ENCODE results near the gene HLA-DQA1. TPM values are rescaled to one million over a fixed set of nuclear protein-coding genes. Genes with fewer than 3 reads are reported as not detected.

Gene HLA-DQA1
- total and polyA plus RNA-seq, 10 of the 15 experiments (the other 5 are each of a cell fraction or from before 2014, with no cell fraction given): 289 to 1,769 (median 460) TPM

DNA sequence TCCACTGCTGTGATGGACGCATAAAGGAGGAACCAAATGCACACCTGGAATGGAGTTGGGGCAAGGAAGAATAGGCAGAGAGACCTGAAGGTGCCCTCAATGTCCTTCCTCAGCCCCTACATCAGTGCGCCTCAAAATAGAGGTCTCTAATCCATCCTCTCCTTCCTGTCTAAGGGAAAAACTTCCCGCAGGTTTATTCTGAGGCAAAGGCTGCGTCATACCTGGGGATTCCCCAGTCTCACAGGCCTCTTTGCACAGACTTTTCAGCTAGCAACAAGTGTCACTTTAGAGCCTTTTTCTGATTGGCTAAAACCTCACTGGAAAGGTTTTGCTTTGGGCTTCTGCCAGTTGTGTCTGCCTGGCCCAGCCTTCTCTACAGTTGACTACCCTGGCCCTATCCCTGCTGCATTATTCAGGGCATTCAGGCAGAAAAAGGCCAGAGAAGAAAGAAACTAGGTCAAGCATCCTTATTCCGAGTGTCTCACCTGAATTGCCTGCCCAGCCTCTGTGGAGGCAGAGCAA lies 31.1 kb downstream of the HLA-DQA1 start (continued):
- no peak for TF ChIP-seq KLF5 (IDR thresholded peaks at IDR 0.05; ENCODE audit: partially characterized antibody)

DNA sequence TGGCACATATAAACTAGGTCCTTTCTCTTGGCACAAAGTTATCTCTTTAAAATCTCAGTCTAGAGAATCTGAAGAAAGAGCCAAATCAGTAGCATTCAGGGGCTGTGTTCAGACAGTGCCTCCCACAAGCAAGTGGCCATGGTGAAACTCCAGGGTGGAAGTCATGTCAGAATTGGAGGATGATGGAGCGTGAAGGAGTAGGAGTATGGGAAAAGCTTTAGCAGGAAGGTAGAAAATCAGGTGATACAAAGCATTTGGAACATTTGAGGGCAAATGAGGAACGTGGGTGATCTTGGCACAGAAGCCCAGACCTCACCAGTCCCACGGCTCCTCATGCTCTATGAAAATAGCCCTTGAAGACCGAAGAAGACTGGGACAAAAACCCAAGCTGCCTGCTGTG lies 32.0 kb downstream of the HLA-DQA1 start:
- peak overlapping the region; percentile 92 for H3K27ac ChIP-seq (ENCODE audit: control insufficient read depth, insufficient read depth)
- BruUV-seq (replicated peaks): no TSS peak
- intact Hi-C loops (cut with micrococcal nuclease; ENCODE audit: unreplicated experiment): loop anchor here (2.0 to 5.0 kb wide), 2 partner anchors 16 to 47 kb away; no protein-coding TSS in a partner anchor
- CTCF ChIA-PET: interaction anchor here (0.8 to 2.2 kb wide), 3 partner anchors 9 to 237 kb away, joined by 3 to 16 read pairs (median 4); no protein-coding TSS in a partner anchor
- FAIRE-seq (peak; percentile 54), DNase-seq (ENCODE audit: low read depth, low spot score) (no peak), ATAC-seq (no peak)
- no peaks in the 10 kb centered on the region for H3K36me3 ChIP-seq (ENCODE audit: control insufficient read depth in 2 of 2, insufficient read depth in 2 of 2, low read length in 1 of 2)
- SMC1A ChIA-PET (ENCODE audit: uncharacterized antibody, unreplicated experiment): interaction anchor here (1.1 to 5.7 kb wide), 10 partner anchors 9 to 426 kb away, joined by 3 to 94 read pairs (median 5); partner anchors contain the start of genes HLA-DRA and HLA-DRB1
- TF ChIP-seq IKZF2 (IDR thresholded peaks at IDR 0.05) (no peak), YBX1 (IDR thresholded peaks at IDR 0.05) (no peak), POLR2AphosphoS5 (IDR thresholded peaks at IDR 0.05; ENCODE audit: low read length) (peak; percentile 63), SMC3 (IDR thresholded peaks at IDR 0.05; ENCODE audit: borderline replicate concordance, low read length) (no peak), CHD1 (IDR thresholded peaks at IDR 0.05; ENCODE audit: low read depth, low read length) (no peak), SREBF2 (IDR thresholded peaks at IDR 0.05; ENCODE audit: low read length) (no peak)
- TF ChIP-seq, protein P1, sequence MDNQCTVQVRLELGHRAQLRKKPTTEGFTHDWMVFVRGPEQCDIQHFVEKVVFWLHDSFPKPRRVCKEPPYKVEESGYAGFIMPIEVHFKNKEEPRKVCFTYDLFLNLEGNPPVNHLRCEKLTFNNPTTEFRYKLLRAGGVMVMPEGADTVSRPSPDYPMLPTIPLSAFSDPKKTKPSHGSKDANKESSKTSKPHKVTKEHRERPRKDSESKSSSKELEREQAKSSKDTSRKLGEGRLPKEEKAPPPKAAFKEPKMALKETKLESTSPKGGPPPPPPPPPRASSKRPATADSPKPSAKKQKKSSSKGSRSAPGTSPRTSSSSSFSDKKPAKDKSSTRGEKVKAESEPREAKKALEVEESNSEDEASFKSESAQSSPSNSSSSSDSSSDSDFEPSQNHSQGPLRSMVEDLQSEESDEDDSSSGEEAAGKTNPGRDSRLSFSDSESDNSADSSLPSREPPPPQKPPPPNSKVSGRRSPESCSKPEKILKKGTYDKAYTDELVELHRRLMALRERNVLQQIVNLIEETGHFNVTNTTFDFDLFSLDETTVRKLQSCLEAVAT (IDR thresholded peaks at IDR 0.05): peak; percentile 16; the same call in 1 of the 2 replicates
- TF ChIP-seq, protein P2, sequence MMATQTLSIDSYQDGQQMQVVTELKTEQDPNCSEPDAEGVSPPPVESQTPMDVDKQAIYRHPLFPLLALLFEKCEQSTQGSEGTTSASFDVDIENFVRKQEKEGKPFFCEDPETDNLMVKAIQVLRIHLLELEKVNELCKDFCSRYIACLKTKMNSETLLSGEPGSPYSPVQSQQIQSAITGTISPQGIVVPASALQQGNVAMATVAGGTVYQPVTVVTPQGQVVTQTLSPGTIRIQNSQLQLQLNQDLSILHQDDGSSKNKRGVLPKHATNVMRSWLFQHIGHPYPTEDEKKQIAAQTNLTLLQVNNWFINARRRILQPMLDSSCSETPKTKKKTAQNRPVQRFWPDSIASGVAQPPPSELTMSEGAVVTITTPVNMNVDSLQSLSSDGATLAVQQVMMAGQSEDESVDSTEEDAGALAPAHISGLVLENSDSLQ (IDR thresholded peaks at IDR 0.05): no peak
- 87% methylated on average over 4 of the region's 4 CpGs for WGBS (ENCODE audit: insufficient coverage, insufficient replicate concordance, low lambda C conversion rate, missing lambda C conversion rate)
- POLR2A ChIA-PET: interaction anchor here (0.7 to 11.5 kb wide), 14 partner anchors 8 to 233 kb away, joined by 3 to 168 read pairs (median 6); partner anchors contain the start of genes HLA-DQA1 and HLA-DRA
- in situ Hi-C loops (cut with MboI): loop anchor here (5.0 kb wide), 1 partner anchor 93 kb away; the partner anchor contains the start of gene HLA-DQB2
- no peak overlapping the region for H2AFZ ChIP-seq (ENCODE audit: control insufficient read depth, low read depth, low read length)
- RAD21 ChIA-PET (ENCODE audit: unreplicated experiment): interaction anchor here (0.8 to 2.7 kb wide), 9 partner anchors 11 to 234 kb away, joined by 3 to 14 read pairs (median 4); partner anchors contain the start of gene HLA-DQA1
- peaks cover 11% of the 10 kb centered on the region for H3K9me3 ChIP-seq (replicated peaks; ENCODE audit: control insufficient read depth, insufficient read depth, low read length)
- no peak overlapping the region for H3K4me3 ChIP-seq
- H3K4me2 ChIP-seq (ENCODE audit: control insufficient read depth, insufficient read depth): no peak overlapping the region
- no peak overlapping the region for H3K9ac ChIP-seq (ENCODE audit: control insufficient read depth, insufficient read depth, low read length)
- H3K27me3 ChIP-seq (replicated peaks in 1 of 2; ENCODE audit: control insufficient read depth in 2 of 2, insufficient read depth in 2 of 2, low read length in 1 of 2): no peaks in the 10 kb centered on the region
- peaks cover 26% of the 10 kb centered on the region for H3K79me2 ChIP-seq (ENCODE audit: control insufficient read depth, insufficient read depth, low read length)
- peaks cover 22% of the 10 kb centered on the region for H3K4me1 ChIP-seq (ENCODE audit: control insufficient read depth, insufficient read depth, low read length)
- no peaks in the 10 kb centered on the region for H4K20me1 ChIP-seq (ENCODE audit: control insufficient read depth, insufficient read depth)
